ENCODE results near the gene SLC39A1.
"Not testable (repeated sequence)": the region's sequence is repeated elsewhere in the genome, so short reads cannot be mapped to it uniquely, and the experiment has no call there.

Gene SLC39A1

DNA sequence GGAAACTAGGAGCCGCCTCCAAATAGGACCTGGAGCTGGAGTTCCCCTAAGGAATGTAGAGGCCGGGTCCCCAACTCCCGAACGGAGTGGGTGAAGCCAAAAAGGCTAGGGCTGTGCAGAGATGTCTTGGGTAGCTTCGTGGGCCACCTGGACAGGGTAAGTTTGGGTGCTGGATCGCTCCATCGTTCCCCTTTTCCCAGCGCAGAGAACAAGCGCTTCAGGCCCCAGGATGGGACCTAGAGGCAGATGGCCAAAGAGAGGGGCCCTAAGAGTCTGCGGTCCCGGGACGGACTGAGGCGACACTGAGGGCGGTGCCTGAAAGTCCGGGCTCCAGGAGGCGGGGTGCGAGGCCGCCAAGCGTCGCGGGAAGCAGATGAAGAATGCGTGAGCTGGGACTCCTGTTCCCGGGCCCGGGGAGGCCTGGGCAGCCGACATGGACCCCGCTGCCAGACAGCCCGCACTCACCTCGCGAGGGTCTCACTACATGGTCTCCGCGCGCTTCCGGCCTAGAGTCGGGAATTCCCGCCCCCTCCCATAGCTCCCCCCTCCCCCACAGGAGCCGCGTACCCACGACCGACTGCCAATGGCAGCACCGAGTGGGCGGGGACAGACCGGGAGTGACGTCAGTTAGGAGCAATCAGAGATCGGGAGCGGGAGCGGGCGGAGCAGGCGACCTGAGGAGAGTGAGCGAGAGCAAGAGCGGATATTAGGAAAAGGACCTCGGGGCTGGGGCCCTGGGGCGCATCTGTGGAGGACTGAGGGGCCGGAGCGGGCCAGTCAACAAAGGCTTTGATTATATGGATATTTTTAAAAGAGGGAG is at the start of gene SLC39A1:
Gene SLC39A1, minus strand, starts transcription at position 508 of the 820 bp plus-strand sequence. CDS start 822 bp downstream, outside the sequence.
- DNase-seq (ENCODE audit: low read depth): peak; percentile 86

DNA sequence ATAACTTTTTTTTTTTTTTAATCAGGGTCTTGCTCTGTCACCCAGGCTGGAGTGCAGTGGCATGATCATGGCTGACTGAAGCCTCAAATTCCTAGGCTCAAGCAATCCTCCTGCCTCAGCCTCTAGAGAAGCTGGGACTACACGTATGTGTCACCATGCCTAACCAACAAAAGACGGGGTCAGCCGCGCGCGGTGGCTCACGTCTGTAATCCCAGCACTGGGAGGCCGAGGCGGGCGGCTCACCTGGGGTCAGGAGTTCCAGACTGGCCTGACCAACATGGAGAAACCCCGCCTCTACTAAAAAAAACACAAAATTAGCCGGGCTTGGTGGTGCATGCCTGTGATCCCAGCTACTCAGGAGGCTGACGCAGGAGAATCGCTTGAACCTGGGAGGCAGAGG is 49.2 kb upstream of the SLC39A1 start:
- not testable (repeated sequence) for DNase-seq (ENCODE audit: low read depth)

DNA sequence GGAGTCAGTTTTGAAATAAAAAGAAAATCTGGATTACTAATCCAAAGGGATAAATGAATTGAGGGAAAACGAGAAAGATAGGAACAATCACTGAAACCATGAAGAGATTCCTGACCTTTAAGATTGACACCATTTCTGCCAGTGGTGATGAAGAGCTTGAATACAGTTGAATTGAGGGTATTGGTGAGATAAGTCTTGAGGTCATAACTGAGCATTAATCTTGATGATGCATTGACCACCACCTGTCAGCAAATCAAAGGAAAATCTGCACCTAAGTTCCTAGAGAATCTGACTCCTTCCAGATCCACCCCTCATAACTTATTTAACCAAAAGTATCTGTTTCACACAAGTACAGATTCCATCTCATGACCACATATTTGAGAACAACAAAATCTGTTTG is 48.8 kb upstream of the SLC39A1 start:
- no peak for DNase-seq (ENCODE audit: low read depth)

DNA sequence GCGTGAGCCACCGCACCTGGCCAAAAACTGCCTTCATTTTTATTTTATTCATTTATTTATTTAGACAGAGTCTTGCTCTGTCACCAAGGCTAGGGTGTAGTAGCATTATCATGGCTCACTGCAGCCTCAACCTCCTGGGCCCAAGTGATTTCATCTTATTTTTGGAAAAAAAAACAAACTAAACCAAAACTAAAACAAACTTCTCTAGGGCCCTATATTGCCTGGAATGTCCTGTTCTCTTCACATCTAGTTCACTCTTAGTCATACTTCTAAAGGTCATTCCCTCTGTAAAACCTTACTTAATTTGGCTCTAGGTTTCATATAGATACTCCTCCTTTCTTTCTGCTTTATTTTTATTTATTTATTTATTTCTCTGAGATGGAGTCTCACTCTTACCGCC is 42.8 kb upstream of the SLC39A1 start:
- peak; percentile 46 for DNase-seq (ENCODE audit: low read depth)

GRCh38 chr1:154000420-154000819 is 37.1 kb upstream of the SLC39A1 start:
- DNase-seq (ENCODE audit: low read depth): no peak

- not testable (repeated sequence) for DNase-seq (ENCODE audit: low read depth)
Measured at GRCh38 chr1:153996882-153997281, 33.5 kb upstream of the SLC39A1 start.

DNA sequence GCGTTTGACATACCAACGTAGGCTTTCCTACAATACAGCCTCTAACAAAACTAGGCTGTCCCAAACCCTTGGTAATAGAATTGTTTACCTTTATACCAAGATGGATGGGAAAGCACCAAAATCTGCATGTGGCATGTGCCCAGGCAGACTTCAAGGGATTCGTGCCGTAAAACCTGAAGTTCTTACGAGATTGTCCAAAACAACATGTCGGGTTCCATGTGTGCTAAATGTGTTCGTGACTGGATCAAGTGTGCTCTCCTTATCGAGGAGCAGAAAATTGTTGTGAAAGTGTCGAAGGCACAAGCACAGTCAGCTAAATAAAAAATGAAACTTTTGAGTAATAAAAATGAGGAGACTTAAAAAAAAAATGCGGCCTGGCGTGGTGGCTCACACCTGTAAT is 32.3 kb upstream of the SLC39A1 start:
- no peak for DNase-seq (ENCODE audit: low read depth)

- DNase-seq (ENCODE audit: low read depth): no peak
Measured at GRCh38 chr1:153995202-153995601, 31.9 kb upstream of the SLC39A1 start.

DNA sequence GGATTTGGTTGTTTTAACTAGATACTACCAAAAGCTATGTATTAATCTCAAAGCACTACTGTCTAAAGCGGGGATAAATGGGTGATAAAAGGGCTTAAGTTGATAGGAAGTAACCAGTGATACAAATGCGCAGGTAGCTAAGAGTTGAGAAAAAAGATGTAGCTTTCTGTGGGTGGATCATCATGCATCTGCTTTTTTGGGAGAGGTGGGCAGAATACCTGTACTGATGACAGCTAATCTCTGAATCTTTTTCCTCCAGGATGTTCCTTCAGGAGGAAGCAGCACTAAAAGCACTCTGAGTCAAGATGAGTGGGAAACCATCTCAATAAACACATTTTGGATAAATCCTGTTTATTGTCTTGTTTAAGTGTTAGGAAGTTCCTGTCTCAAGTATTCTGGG is 28.5 kb upstream of the SLC39A1 start:
- no peak for DNase-seq (ENCODE audit: low read depth)

GRCh38 chr1:153991151-153991630 is 27.9 kb upstream of the SLC39A1 start:
- no peak for DNase-seq (ENCODE audit: low read depth)

DNA sequence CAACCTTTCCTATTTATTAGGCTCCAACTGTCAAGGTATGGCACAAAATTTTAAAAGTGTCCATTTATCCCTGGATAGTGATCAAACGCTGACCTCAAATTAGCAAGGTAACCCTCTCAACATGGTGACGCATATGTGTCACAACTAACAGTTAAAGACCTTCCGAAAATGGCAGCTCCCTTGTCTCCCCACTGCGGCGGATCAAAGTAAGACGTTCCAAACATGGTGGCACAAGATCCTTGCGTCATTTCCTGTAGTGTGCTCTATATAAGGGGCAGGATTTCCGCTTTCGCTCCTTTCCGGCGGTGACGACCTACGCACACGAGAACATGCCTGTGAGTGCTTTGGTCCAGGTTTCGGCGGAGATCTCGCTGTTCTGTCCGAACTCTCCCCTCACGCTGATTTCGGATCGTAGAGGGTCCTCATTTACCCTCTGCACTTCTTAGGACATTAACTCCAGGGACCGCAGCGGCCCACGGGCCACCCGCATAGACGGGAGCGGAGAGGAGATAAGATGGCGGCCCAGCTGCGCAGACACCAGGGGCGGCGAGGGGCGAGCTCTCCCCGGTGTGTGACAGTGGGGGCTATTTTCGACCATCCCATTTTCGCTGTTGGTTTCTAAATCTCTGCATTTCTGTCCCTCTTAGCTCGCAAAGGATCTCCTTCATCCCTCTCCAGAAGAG is 27.3 kb upstream of the SLC39A1 start, which contains the start of gene RPS27:
Gene RPS27, plus strand, starts transcription at position 295 of the 683 bp plus-strand sequence. Its CDS starts 35 bp downstream, at position 330.
- DNase-seq (ENCODE audit: low read depth): peak; percentile 92

DNA sequence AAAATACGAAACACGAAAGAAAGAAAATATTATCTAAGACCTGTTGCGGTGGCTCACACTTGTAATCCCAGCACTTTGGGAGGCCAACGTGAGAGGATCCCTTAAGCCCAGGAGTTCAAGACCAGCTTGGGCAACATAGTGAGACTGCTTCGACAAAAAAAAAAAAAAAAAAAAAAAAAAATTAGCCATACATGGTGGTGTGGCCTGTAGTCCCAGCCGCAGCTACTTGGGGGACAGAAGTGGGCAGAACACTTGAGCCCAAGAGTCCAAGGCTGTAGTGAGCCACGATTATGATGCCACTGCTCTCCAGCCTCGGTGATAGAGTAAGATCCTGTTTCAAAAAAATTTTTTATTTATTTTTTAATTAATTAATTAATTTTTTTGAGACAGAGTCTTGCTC is 24.3 kb upstream of the SLC39A1 start:
- DNase-seq (ENCODE audit: low read depth): no peak

GRCh38 chr1:153985941-153986761 is 22.8 kb upstream of the SLC39A1 start, which contains the start of gene RAB13:
RAB13 (minus strand) TSS chr1:153986339; CDS start chr1:153986236, 103 bp downstream.
- DNase-seq (ENCODE audit: low read depth): no peak

GRCh38 chr1:153985341-153985912 is 22.1 kb upstream of the SLC39A1 start:
- no peak for DNase-seq (ENCODE audit: low read depth)

- no peak for DNase-seq (ENCODE audit: low read depth)
Measured at GRCh38 chr1:153984123-153984894, 21.0 kb upstream of the SLC39A1 start.

GRCh38 chr1:153981735-153982134 is 18.4 kb upstream of the SLC39A1 start:
- not testable (repeated sequence) for DNase-seq (ENCODE audit: low read depth)

- not testable (repeated sequence) for DNase-seq (ENCODE audit: low read depth)
Measured at GRCh38 chr1:153979091-153979490, 15.8 kb upstream of the SLC39A1 start.

DNA sequence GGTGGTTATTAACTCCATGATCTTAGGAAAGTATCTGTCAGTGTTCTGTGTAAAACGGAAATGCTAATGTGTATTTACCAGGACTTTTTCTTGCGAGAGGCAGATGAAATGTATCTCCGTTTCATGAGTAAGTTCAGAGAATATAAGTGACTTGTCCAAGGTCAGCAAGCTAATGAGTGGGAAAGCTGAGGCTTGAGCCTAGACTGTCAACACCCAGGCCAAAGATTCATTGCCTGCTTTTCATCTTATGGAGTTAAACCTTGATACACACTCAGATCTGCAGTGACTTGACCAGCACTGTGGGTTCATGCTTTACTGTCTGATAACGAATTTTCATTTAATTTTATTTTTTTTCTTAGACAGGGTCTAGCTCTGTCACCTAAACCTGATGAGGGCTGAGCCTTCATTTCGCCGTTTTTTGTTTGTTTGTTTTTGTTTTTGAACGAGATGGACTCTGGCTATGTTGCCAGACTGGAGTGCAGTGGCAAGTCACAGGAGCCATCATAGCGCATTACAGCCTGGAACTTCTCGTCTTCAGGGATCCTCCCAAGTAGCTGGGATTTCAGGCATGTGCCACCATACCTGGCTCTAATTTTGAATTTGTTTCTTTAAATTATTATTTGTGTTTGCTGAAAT is 15.1 kb upstream of the SLC39A1 start:
- no peak for DNase-seq (ENCODE audit: low read depth)

- DNase-seq (ENCODE audit: low read depth): no peak
Measured at GRCh38 chr1:153977250-153978240, 14.2 kb upstream of the SLC39A1 start, which contains the start of gene JTB. JTB (minus strand) TSS chr1:153977674; CDS start chr1:153977252, 422 bp downstream.
